ENCODE data around the gene PINK1. TPM values are rescaled to one million over a fixed set of nuclear protein-coding genes. Genes with fewer than 3 reads are reported as not detected.
A peak's percentile ranks its signal among the peaks of the same experiment; 100 is the strongest.

The PINK1 gene
- polyA plus RNA-seq, 1 of the 3 experiments (the other 2 are of a cell fraction), result 24.4 TPM

- H3K79me2 ChIP-seq (ENCODE audit: insufficient read depth), result peaks cover 41% of the 10 kb centered on the region
- H3K9ac ChIP-seq, result peak overlapping the region; percentile 80
- 54% methylated on average over 7 of the region's 7 CpGs for WGBS (ENCODE audit: low lambda C conversion rate)
- ChIA-PET POLR2A (interaction anchor here (0.5 to 1.6 kb wide), 4 partner anchors 10 to 847 kb away, joined by 3 to 4 read pairs (median 4); partner anchors contain the start of gene RNF186), CTCF (interaction anchor here (0.6 to 2.9 kb wide), 5 partner anchors 12 to 533 kb away, joined by 3 to 12 read pairs (median 3); no protein-coding TSS in a partner anchor)
- peak overlapping the region; percentile 94 for H3K4me2 ChIP-seq
- H3K9me2 ChIP-seq, result no peaks in the 10 kb centered on the region
- peaks cover 9 to 14% of the 10 kb centered on the region in 2 experiments for H3K4me1 ChIP-seq (ENCODE audit: control insufficient read depth in 1 of 2, insufficient read depth in 2 of 2, low read depth in 1 of 2, low read length in 1 of 2)
- H3K9me3 ChIP-seq, result no peaks in the 10 kb centered on the region
- peak overlapping the region; percentile 92 for H2AFZ ChIP-seq (ENCODE audit: low read depth)
- H3K27ac ChIP-seq (ENCODE audit: low read depth in 2 of 2, low read length in 1 of 2), result peak overlapping the region; percentile 62 to 92; a peak in 3 of 4 replicates
- DNase-seq, result peak; percentile 47
- no peaks in the 10 kb centered on the region for H3K27me3 ChIP-seq (ENCODE audit: insufficient read depth)
- H3F3A ChIP-seq (replicated peaks; ENCODE audit: insufficient read depth), result no peaks in the 10 kb centered on the region
- peak overlapping the region; percentile 89 to 99 for H3K4me3 ChIP-seq (ENCODE audit: low read depth in 2 of 2, low read length in 1 of 2)
- no peak; the same call in 1 of the 2 replicates for TF ChIP-seq CTCF (IDR thresholded peaks at IDR 0.05)
- TF ChIP-seq TCF12 (IDR thresholded peaks at IDR 0.05), result no peak
- TF ChIP-seq RCOR1 (IDR thresholded peaks at IDR 0.05; ENCODE audit: low read length), result no peak
- no peak for TF ChIP-seq ELF1 (IDR thresholded peaks at IDR 0.05)
- TF ChIP-seq MXI1 (IDR thresholded peaks at IDR 0.05; ENCODE audit: low read depth, low read length), result no peak
- TF ChIP-seq MAX (IDR thresholded peaks at IDR 0.05; ENCODE audit: low read depth), result no peak
- TF ChIP-seq IRF3 (IDR thresholded peaks at IDR 0.05; ENCODE audit: low read depth, low read length), result no peak
- no peak for TF ChIP-seq FOXJ3 (CRISPR knock-in tag; IDR thresholded peaks at IDR 0.05)
- TF ChIP-seq CHD2 (IDR thresholded peaks at IDR 0.05; ENCODE audit: low read length, partially characterized antibody), result no peak
- no peak for TF ChIP-seq SMC3 (IDR thresholded peaks at IDR 0.05; ENCODE audit: low read depth, low read length)
- no peak for TF ChIP-seq GATA2 (CRISPR knock-in tag; IDR thresholded peaks at IDR 0.05)
- TF ChIP-seq RXRA (IDR thresholded peaks at IDR 0.05; ENCODE audit: borderline replicate concordance, low read depth), result no peak
- TF ChIP-seq PBX3 (IDR thresholded peaks at IDR 0.05), result no peak
- TF ChIP-seq NFIC (IDR thresholded peaks at IDR 0.05; ENCODE audit: borderline replicate concordance), result no peak
- no peak for TF ChIP-seq GABPA (IDR thresholded peaks at IDR 0.05; ENCODE audit: low read depth)
- TF ChIP-seq TEAD4 (IDR thresholded peaks at IDR 0.05; ENCODE audit: borderline replicate concordance, insufficient read depth), result no peak
- H3K36me3 ChIP-seq (replicated peaks in 1 of 2; ENCODE audit: control insufficient read depth in 1 of 2, insufficient read depth in 2 of 2, low read length in 1 of 2), result peaks cover 21 to 23% of the 10 kb centered on the region in 2 experiments
- H4K20me1 ChIP-seq (ENCODE audit: insufficient read depth), result no peaks in the 10 kb centered on the region
These were observed 28.8 kb downstream of the PINK1 start for GRCh38 chr1:20662110-20662475.
